Gastroesophageal sphincter (tissue), 3 donors: Measurements from ENCODE around the gene ZNF516.

ENCODE experiments used
- POLR2A ChIP-seq, 2 donors: fragments of 450-650 bp; IDR thresholded peaks; one replicate each; pipeline ENCODE4 v1.6.1; 2017; ENCODE audit warnings: antibody characterized with exemption in 2 of 2, mild to moderate bottlenecking in 2 of 2, moderate library complexity in 1 of 2
- TF ChIP-seq, protein P1 (sequence below), 4 experiments: fragments of 200-600 bp in 2 of 4; fragments of 450-650 bp in 2 of 4; sonication (generic) in 1 of 4; IDR thresholded peaks; one replicate each; pipeline ENCODE4 v1.5.1; 2017 to 2019; ENCODE audit warnings: antibody characterized with exemption in 4 of 4, mild to moderate bottlenecking in 2 of 4, moderate library complexity in 2 of 4

DNA sequence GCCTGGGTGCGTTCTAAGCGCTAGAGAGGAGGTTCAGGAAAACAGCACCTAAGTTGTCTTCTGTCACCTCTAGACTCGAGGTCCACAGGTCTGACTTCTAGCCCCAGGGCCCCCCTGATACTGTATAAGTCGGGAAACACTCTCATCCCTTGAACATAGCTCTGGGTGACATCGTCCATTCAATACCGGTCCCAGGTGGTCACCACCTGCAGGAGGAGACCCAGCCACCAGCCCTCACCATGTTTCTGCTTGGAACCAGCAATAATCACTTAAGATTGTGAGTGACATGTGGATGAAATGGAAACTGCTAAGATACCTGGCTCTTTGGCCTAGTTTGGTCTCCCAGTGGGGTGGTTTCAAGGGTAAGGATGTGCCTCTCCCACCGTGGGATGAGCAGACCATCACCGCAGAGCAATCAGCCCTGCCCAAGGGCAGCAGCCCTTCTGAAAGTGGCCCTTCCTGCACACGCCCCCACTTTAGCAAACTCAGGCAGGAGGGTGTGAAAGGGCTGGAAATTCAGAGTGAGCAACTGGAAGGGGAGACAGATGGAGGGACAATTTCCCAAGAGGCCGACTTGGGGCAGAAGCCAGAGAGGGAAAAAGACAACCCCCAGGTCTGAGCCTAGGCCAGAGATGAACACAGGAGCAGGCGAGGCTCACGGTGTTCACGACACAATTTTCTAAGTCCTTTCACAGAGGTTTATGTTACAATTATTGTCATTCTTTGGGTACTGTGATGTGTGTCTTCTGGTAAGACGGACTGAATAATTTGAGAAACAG lies 95.2 kb downstream of the ZNF516 start:
- TF ChIP-seq POLR2A (IDR thresholded peaks at IDR 0.05) = no peak
- TF ChIP-seq, protein P1, sequence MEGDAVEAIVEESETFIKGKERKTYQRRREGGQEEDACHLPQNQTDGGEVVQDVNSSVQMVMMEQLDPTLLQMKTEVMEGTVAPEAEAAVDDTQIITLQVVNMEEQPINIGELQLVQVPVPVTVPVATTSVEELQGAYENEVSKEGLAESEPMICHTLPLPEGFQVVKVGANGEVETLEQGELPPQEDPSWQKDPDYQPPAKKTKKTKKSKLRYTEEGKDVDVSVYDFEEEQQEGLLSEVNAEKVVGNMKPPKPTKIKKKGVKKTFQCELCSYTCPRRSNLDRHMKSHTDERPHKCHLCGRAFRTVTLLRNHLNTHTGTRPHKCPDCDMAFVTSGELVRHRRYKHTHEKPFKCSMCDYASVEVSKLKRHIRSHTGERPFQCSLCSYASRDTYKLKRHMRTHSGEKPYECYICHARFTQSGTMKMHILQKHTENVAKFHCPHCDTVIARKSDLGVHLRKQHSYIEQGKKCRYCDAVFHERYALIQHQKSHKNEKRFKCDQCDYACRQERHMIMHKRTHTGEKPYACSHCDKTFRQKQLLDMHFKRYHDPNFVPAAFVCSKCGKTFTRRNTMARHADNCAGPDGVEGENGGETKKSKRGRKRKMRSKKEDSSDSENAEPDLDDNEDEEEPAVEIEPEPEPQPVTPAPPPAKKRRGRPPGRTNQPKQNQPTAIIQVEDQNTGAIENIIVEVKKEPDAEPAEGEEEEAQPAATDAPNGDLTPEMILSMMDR (IDR thresholded peaks at IDR 0.05) = no peak
